Ecto neural progenitor cell (in vitro differentiated cells): ENCODE measurements around the gene VPS11.

Experiments used
- DNase-seq: peaks from one replicate; pipeline ENCODE4 v3.0.0-alpha.2; 2018; ENCODE audit warnings: low spot score

The VPS11 gene

DNA sequence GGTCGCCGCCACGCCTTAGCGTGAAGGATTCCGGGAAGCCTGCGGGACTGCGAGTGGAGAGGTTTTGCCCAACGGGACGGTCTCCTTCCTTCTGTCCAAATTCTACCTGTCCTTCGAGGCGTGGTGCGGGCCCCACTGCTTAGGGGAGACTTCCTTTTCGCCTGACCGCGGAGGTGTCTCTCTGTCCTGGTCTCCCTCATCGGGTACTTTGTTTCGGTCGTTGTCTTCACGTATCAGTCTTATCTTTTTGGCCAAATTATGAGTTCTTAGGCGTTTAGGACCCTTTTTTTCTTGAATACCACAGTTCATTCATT is 54.1 kb downstream of the VPS11 start:
- DNase-seq, result no peak

DNA sequence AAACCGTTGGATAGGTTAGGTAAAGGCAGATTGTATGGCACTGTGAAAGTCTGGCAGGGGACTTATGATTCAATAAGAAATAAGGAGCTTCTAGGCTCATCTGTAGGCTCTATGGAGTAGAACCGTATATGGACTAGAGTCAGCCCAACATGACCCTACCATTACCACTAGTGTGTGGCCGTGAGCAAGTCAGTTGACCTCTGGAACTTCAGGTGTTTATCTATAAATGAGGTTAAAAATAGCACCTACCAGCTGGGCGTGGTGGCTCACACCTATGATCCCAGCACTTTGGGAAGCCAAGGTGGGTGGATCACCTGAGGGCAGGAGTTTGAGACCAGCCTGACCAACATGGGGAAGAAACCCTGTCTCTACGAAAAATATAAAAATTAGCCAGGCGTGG is 58.2 kb downstream of the VPS11 start:
- no peak for DNase-seq

DNA sequence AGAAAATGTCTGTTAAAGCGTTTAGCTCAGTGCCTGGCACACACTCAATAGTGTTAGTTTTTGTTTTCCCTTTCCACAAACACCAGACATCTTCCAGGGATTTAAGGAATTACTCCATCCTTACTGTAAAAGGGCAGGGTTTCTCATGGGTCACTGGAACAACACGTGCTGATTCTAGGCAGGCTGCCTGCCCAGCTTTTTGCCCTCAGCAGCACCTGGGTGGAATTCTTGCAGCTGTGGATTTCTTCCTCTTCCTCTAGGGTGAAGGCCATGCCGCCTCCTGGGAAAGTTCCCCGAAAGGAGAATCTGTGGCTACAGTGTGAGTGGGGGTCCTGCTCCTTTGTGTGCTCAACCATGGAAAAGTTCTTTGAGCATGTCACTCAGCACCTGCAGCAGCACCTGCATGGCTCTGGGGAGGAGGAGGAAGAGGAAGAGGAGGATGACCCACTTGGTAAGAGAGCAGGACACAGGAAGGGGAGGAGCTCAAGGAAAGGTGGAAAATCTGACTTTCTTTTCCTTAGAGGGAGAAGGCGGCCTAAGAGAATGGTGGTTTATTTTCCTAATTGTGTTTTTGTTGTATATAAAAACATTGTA is 59.2 kb downstream of the VPS11 start:
- DNase-seq, result no peak

DNA sequence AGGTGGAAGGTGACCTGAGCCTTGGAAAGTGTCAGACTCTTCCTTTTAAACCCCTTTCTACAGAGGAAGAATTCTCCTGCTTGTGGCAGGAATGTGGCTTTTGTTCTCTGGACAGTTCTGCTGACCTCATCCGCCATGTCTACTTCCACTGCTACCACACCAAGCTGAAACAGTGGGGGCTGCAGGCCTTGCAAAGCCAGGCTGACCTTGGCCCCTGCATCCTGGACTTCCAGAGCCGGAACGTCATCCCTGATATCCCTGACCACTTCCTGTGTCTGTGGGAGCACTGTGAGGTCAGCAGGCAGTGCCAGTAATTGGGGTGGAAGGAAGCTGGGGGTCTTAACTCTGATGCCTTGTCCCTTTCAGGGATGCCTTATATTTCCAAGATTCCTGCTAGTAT is 63.0 kb downstream of the VPS11 start:
- no peak for DNase-seq
